VCaP (cell line): ENCODE measurements around the gene TBX15.

Experiments
- H3K27ac ChIP-seq: fragments of 450-650 bp; 2 replicates; pipeline ENCODE4 v1.5.1; 2017
- CTCF ChIP-seq: fragments of 450-650 bp; conservative IDR thresholded peaks from 2 replicates; pipeline ENCODE4 v1.5.1; 2017; ENCODE audit warnings: mild to moderate bottlenecking, moderate library complexity

Gene TBX15

GRCh38 chr1:118842452-118843201, 145.5 kb downstream of the TBX15 start:
- H3K27ac ChIP-seq: no peak overlapping the region
- TF ChIP-seq CTCF: no peak

- no peak overlapping the region for H3K27ac ChIP-seq
- TF ChIP-seq CTCF: no peak
Measured at GRCh38 chr1:118841521-118841920, 146.6 kb downstream of the TBX15 start.
